Osteoblast (primary cell): ENCODE results near the gene LCK. TPM values are rescaled to one million over a fixed set of nuclear protein-coding genes. Genes with fewer than 3 reads are reported as not detected.
A peak's percentile ranks its signal among the peaks of the same experiment; 100 is the strongest.

Experiments used
- DNase-seq: peaks from one replicate; pipeline ENCODE4 v3.0.0; 2011; ENCODE audit warnings: low spot score, mixed read lengths; ENCODE audit not compliant: insufficient read length; ENCODE audit errors: missing footprints
- H2AFZ ChIP-seq: 2 replicates; pipeline ENCODE4 v1.6.0; 2011; ENCODE audit warnings: mild to moderate bottlenecking, low read length
- H3K27ac ChIP-seq: 2 replicates; pipeline ENCODE4 v1.5.1; 2011; ENCODE audit warnings: mild to moderate bottlenecking, low read depth, low read length, moderate library complexity
- H3K27me3 ChIP-seq: 2 replicates; pipeline ENCODE4 v1.6.0; 2012; ENCODE audit warnings: mild to moderate bottlenecking, control low read depth, inconsistent platforms, low read length, moderate library complexity; ENCODE audit not compliant: insufficient read depth
- H3K36me3 ChIP-seq: 2 replicates; pipeline ENCODE4 v1.5.1; 2011; ENCODE audit warnings: mild to moderate bottlenecking, low read length, control low read depth, moderate library complexity; ENCODE audit not compliant: insufficient read depth
- H3K4me1 ChIP-seq: 2 replicates; pipeline ENCODE4 v1.5.1; 2011; ENCODE audit warnings: mild to moderate bottlenecking, low read length, control low read depth, moderate library complexity; ENCODE audit not compliant: insufficient read depth
- H3K4me2 ChIP-seq: 2 replicates; pipeline ENCODE4 v1.6.0; 2011; ENCODE audit warnings: mild to moderate bottlenecking, low read length; ENCODE audit not compliant: insufficient read depth
- H3K4me3 ChIP-seq: fragments of 200-600 bp; sonication (generic); 3 replicates; pipeline ENCODE4 v1.5.1; 2012; ENCODE audit warnings: mild to moderate bottlenecking, low read length, inconsistent platforms; ENCODE audit not compliant: insufficient read depth
- H3K79me2 ChIP-seq: 2 replicates; pipeline ENCODE4 v1.6.0; 2012; ENCODE audit warnings: mild to moderate bottlenecking, low read length, control low read depth, inconsistent platforms; ENCODE audit not compliant: insufficient read depth
- H3K9me3 ChIP-seq: 2 replicates; pipeline ENCODE4 v1.5.1; 2011; ENCODE audit warnings: low read depth, low read length, control low read depth
- H4K20me1 ChIP-seq: 2 replicates; pipeline ENCODE4 v1.6.0; 2012; ENCODE audit warnings: mild to moderate bottlenecking, low read length, control low read depth; ENCODE audit not compliant: insufficient read depth
- CTCF ChIP-seq: IDR thresholded peaks from 2 replicates; pipeline ENCODE4 v1.5.1; 2011; ENCODE audit warnings: mild to moderate bottlenecking, low read depth, low read length, moderate library complexity; ENCODE audit errors: extremely low read depth
- total RNA-seq: library from RNA; depleted of rRNA; stranded (reverse); fragments of >200 nt; gene quantifications from 2 replicates; pipeline ENCODE4 v1.2.3, GENCODE V29; 2012

Gene LCK
- total RNA-seq, 1 donor, result not detected

- no peak for TF ChIP-seq CTCF
- Histone ChIP-seq H3K27me3 (no peaks in the 10 kb centered on the region), H3K27ac (no peak overlapping the region), H4K20me1 (no peaks in the 10 kb centered on the region), H3K4me3 (no peak overlapping the region), H3K4me2 (no peak overlapping the region), H3K36me3 (no peaks in the 10 kb centered on the region), H2AFZ (no peak overlapping the region), H3K79me2 (no peaks in the 10 kb centered on the region), H3K4me1 (peaks cover 9% of the 10 kb centered on the region), H3K9me3 (no peaks in the 10 kb centered on the region)
- DNase-seq, result no peak
Observed at GRCh38 chr1:32263744-32264143, 12.7 kb downstream of the LCK start.

DNA sequence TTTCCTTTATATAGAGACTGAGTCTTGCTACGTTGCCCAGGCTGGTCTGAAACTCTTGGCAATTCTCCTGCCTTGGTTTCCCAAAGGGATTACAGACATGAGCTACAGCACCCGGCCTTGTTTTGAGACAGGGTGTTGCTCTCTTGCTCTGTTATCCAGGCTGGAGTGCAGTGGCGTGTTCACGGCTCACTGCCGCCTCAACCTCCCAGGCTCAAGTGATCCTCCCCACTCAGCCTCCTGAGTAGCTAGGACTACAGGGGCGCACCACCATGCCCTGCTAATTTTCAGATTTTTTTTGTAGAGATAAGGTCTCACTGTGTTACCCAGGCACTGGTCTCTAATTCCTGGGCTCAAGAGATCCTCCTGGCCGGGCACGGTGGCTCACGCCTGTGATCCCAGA, 14.8 kb downstream of the LCK start:
- H3K4me3 ChIP-seq, result no peak overlapping the region
- no peak overlapping the region for H3K4me2 ChIP-seq
- no peaks in the 10 kb centered on the region for H3K79me2 ChIP-seq
- no peaks in the 10 kb centered on the region for H4K20me1 ChIP-seq
- no peak overlapping the region for H3K27ac ChIP-seq
- no peak for TF ChIP-seq CTCF
- no peak overlapping the region for H2AFZ ChIP-seq
- no peaks in the 10 kb centered on the region for H3K9me3 ChIP-seq
- DNase-seq, result no peak
- H3K27me3 ChIP-seq, result no peaks in the 10 kb centered on the region
- no peaks in the 10 kb centered on the region for H3K36me3 ChIP-seq
- peaks cover 9% of the 10 kb centered on the region for H3K4me1 ChIP-seq

GRCh38 chr1:32266921-32267591, 16.0 kb downstream of the LCK start:
- H4K20me1 ChIP-seq, result no peaks in the 10 kb centered on the region
- peak overlapping the region; percentile 2 for H2AFZ ChIP-seq
- H3K27me3 ChIP-seq, result no peaks in the 10 kb centered on the region
- H3K4me3 ChIP-seq, result no peak overlapping the region
- peak overlapping the region; percentile 65 for H3K27ac ChIP-seq
- no peaks in the 10 kb centered on the region for H3K9me3 ChIP-seq
- H3K79me2 ChIP-seq, result no peaks in the 10 kb centered on the region
- peak overlapping the region; percentile 70 for H3K4me2 ChIP-seq
- H3K4me1 ChIP-seq, result peaks cover 9% of the 10 kb centered on the region
- no peaks in the 10 kb centered on the region for H3K36me3 ChIP-seq
- no peak for TF ChIP-seq CTCF
- DNase-seq, result peak; percentile 87

DNA sequence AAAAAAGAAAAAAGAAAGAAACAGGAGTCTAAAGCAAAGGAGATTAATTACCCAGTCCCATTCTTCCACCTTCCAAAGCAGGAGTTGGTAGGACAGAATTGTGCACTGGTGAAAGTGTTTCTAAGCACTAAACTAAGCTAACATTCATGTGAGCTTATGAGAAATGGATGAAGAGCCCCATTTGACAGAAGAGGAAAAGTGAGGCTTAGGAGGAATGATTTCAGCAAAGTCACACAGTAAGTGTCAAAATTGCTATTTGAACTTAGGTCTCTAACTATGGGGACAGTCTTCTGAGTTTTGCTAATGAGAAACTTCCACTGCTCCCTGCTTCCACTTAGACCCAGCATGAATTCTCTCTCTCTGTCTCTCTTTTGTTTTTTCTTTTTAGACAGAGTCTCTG, 18.7 kb downstream of the LCK start:
- H3K79me2 ChIP-seq, result no peaks in the 10 kb centered on the region
- H3K27me3 ChIP-seq, result peaks cover 22% of the 10 kb centered on the region
- no peaks in the 10 kb centered on the region for H3K9me3 ChIP-seq
- peak; percentile 10 for DNase-seq
- no peak for TF ChIP-seq CTCF
- no peaks in the 10 kb centered on the region for H3K36me3 ChIP-seq
- peaks cover 9% of the 10 kb centered on the region for H3K4me1 ChIP-seq
- H4K20me1 ChIP-seq, result no peaks in the 10 kb centered on the region
- no peak overlapping the region for H3K4me2 ChIP-seq
- H2AFZ ChIP-seq, result no peak overlapping the region
- no peak overlapping the region for H3K27ac ChIP-seq
- no peak overlapping the region for H3K4me3 ChIP-seq
